Ramos (cell line): ENCODE measurements around the gene FRMD5.

Experiments used
- in situ Hi-C: fragments of 300-500 bp; cut with MboI; formaldehyde crosslinking; loops from one replicate; pipeline ENCODE4 v1.14.3; 2022; ENCODE audit warnings: low sequenced_read_pairs; ENCODE audit not compliant: unreplicated experiment

The FRMD5 gene

GRCh38 chr15:44173813-44174212, 21.3 kb downstream of the FRMD5 start:
- in situ Hi-C loops, result no loop called here

- in situ Hi-C loops, result no loop called here
Observed at GRCh38 chr15:44163370-44163769, 31.7 kb downstream of the FRMD5 start.

- in situ Hi-C loops, result no loop called here
Observed at GRCh38 chr15:44160796-44161195, 34.3 kb downstream of the FRMD5 start.

- in situ Hi-C loops, result no loop called here
Observed at GRCh38 chr15:44159492-44159891, 35.6 kb downstream of the FRMD5 start.

GRCh38 chr15:44158111-44158510, 37.0 kb downstream of the FRMD5 start:
- in situ Hi-C loops, result no loop called here

GRCh38 chr15:44157679-44158078, 37.4 kb downstream of the FRMD5 start:
- in situ Hi-C loops, result no loop called here

- in situ Hi-C loops, result no loop called here
Observed at GRCh38 chr15:44153352-44153751, 41.7 kb downstream of the FRMD5 start.

- in situ Hi-C loops, result no loop called here
Observed at GRCh38 chr15:44149224-44149623, 45.8 kb downstream of the FRMD5 start.

GRCh38 chr15:44148580-44148979, 46.5 kb downstream of the FRMD5 start:
- in situ Hi-C loops, result no loop called here

- in situ Hi-C loops, result no loop called here
Observed at GRCh38 chr15:44147636-44148035, 47.4 kb downstream of the FRMD5 start.

- in situ Hi-C loops, result no loop called here
Observed at GRCh38 chr15:44145495-44145894, 49.6 kb downstream of the FRMD5 start.

GRCh38 chr15:44144992-44145391, 50.1 kb downstream of the FRMD5 start:
- in situ Hi-C loops, result no loop called here

- in situ Hi-C loops, result no loop called here
Observed at GRCh38 chr15:44144184-44144583, 50.9 kb downstream of the FRMD5 start.

- in situ Hi-C loops, result no loop called here
Observed at GRCh38 chr15:44137750-44138149, 57.3 kb downstream of the FRMD5 start.

GRCh38 chr15:44136991-44137477, 58.0 kb downstream of the FRMD5 start:
- in situ Hi-C loops, result no loop called here

- in situ Hi-C loops, result no loop called here
Observed at GRCh38 chr15:44132057-44132456, 63.0 kb downstream of the FRMD5 start.

- in situ Hi-C loops, result no loop called here
Observed at GRCh38 chr15:44130778-44131177, 64.3 kb downstream of the FRMD5 start.

GRCh38 chr15:44129911-44130310, 65.2 kb downstream of the FRMD5 start:
- in situ Hi-C loops, result no loop called here

- in situ Hi-C loops, result no loop called here
Observed at GRCh38 chr15:44128443-44128842, 66.6 kb downstream of the FRMD5 start.

GRCh38 chr15:44125879-44126278, 69.2 kb downstream of the FRMD5 start:
- in situ Hi-C loops, result no loop called here

- in situ Hi-C loops, result no loop called here
Observed at GRCh38 chr15:44102675-44103254, 92.3 kb downstream of the FRMD5 start.

- in situ Hi-C loops, result no loop called here
Observed at GRCh38 chr15:44101944-44102343, 93.1 kb downstream of the FRMD5 start.

GRCh38 chr15:44101286-44101685, 93.8 kb downstream of the FRMD5 start:
- in situ Hi-C loops, result no loop called here
